Testis (tissue), 2 donors: ENCODE results near the gene ZNF740.

Experiments used
- POLR2A ChIP-seq: fragments of 450-650 bp; IDR thresholded peaks from one replicate; pipeline ENCODE4 v1.6.1; 2017; ENCODE audit warnings: antibody characterized with exemption, mild to moderate bottlenecking, moderate library complexity
- TF ChIP-seq, protein P1 (sequence below), 3 experiments: fragments of 450-650 bp in 2 of 3; fragments of 200-600 bp in 1 of 3; sonication (generic) in 1 of 3; IDR thresholded peaks; one replicate each; pipeline ENCODE4 v1.5.1; 2016 to 2019; ENCODE audit warnings: antibody characterized with exemption in 3 of 3, mild to moderate bottlenecking in 2 of 3, moderate library complexity in 1 of 3

DNA sequence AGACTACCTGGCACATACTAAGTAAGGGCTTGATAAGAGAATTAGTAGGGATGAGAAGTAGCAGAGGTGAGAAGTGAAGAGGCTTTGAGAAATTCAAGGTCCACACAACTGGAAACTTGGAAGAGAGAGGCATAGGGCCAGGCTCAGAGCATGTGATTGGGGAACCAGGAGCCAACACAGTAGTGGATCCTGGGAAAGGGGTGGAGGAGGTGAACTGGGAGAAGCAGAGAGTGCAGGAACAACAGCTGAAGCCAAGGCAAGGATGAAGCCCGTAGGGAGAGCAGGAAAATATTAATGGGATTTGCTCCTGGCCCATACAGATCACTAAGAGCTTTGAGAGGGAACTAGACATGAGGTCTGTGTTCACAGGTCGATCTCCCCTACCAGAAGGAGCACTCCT, 27.9 kb downstream of the ZNF740 start:
- TF ChIP-seq, protein P1, sequence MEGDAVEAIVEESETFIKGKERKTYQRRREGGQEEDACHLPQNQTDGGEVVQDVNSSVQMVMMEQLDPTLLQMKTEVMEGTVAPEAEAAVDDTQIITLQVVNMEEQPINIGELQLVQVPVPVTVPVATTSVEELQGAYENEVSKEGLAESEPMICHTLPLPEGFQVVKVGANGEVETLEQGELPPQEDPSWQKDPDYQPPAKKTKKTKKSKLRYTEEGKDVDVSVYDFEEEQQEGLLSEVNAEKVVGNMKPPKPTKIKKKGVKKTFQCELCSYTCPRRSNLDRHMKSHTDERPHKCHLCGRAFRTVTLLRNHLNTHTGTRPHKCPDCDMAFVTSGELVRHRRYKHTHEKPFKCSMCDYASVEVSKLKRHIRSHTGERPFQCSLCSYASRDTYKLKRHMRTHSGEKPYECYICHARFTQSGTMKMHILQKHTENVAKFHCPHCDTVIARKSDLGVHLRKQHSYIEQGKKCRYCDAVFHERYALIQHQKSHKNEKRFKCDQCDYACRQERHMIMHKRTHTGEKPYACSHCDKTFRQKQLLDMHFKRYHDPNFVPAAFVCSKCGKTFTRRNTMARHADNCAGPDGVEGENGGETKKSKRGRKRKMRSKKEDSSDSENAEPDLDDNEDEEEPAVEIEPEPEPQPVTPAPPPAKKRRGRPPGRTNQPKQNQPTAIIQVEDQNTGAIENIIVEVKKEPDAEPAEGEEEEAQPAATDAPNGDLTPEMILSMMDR (IDR thresholded peaks at IDR 0.05), result no peak
- no peak for TF ChIP-seq POLR2A
